Subcutaneous abdominal adipose tissue (tissue), 5 donors: ENCODE results near the gene CCDC154.

ENCODE experiments used
- H3K27ac ChIP-seq: one replicate; pipeline ENCODE4 v1.7.0; 2013; ENCODE audit warnings: low read depth, mild to moderate bottlenecking, inconsistent platforms, low read length, moderate library complexity
- H3K27me3 ChIP-seq, 5 donors: one replicate each; pipeline ENCODE4 v1.7.0; 2013; ENCODE audit warnings: low read length in 5 of 5, inconsistent platforms in 1 of 5; ENCODE audit not compliant: control insufficient read depth in 5 of 5, insufficient read depth in 4 of 5
- H3K36me3 ChIP-seq, 5 donors: one replicate each; pipeline ENCODE4 v1.7.0; 2013; ENCODE audit warnings: low read length in 5 of 5; ENCODE audit not compliant: control insufficient read depth in 5 of 5, insufficient read depth in 5 of 5
- H3K4me1 ChIP-seq, 5 donors: one replicate each; pipeline ENCODE4 v1.7.0; 2013; ENCODE audit warnings: low read length in 5 of 5, mild to moderate bottlenecking in 3 of 5, moderate library complexity in 1 of 5; ENCODE audit not compliant: control insufficient read depth in 5 of 5, insufficient read depth in 5 of 5
- H3K4me3 ChIP-seq, 5 donors: one replicate each; pipeline ENCODE4 v1.7.0; 2013; ENCODE audit warnings: low read length in 5 of 5, low read depth in 1 of 5
- H3K9ac ChIP-seq, 5 donors: one replicate each; pipeline ENCODE4 v1.7.0; 2013; ENCODE audit warnings: low read length in 5 of 5, mild to moderate bottlenecking in 4 of 5, moderate library complexity in 3 of 5
- H3K9me3 ChIP-seq, 5 donors: one replicate each; pipeline ENCODE4 v1.7.0; 2013; ENCODE audit warnings: low read length in 5 of 5; ENCODE audit not compliant: control insufficient read depth in 5 of 5
- donor health status: healthy.
- donor health status: healthy.
- donor health status: healthy.
- donor health status: healthy.
- donor health status: healthy.

The CCDC154 gene

GRCh38 chr16:1456951-1457350, 12.6 kb upstream of the CCDC154 start:
- H3K9ac ChIP-seq, result no peak overlapping the region
- no peaks in the 10 kb centered on the region for H3K27me3 ChIP-seq
- H3K36me3 ChIP-seq, result peaks cover 0 to 91% (median 83%) of the 10 kb centered on the region in 5 donors
- H3K4me1 ChIP-seq, result no peaks in the 10 kb centered on the region
- H3K4me3 ChIP-seq, result no peak overlapping the region
- no peak overlapping the region for H3K27ac ChIP-seq
- no peaks in the 10 kb centered on the region for H3K9me3 ChIP-seq

- H3K9ac ChIP-seq, result no peak overlapping the region
- H3K4me1 ChIP-seq, result no peaks in the 10 kb centered on the region
- H3K9me3 ChIP-seq, result no peaks in the 10 kb centered on the region
- H3K4me3 ChIP-seq, result no peak overlapping the region
- no peak overlapping the region for H3K27ac ChIP-seq
- H3K36me3 ChIP-seq, result peaks cover 0 to 92% (median 85%) of the 10 kb centered on the region in 5 donors
- no peaks in the 10 kb centered on the region for H3K27me3 ChIP-seq
Observed at GRCh38 chr16:1455190-1456171, 11.1 kb upstream of the CCDC154 start.

- Histone ChIP-seq H3K9me3 (no peaks in the 10 kb centered on the region), H3K36me3 (peaks cover 0 to 93% (median 84%) of the 10 kb centered on the region in 5 donors), H3K27me3 (no peaks in the 10 kb centered on the region), H3K27ac (no peak overlapping the region), H3K9ac (no peak overlapping the region), H3K4me1 (no peaks in the 10 kb centered on the region), H3K4me3 (no peak overlapping the region)
Observed at GRCh38 chr16:1454561-1454960, 10.2 kb upstream of the CCDC154 start.

- H3K4me3 ChIP-seq, result no peak overlapping the region
- H3K9me3 ChIP-seq, result no peaks in the 10 kb centered on the region
- peaks cover 0 to 96% (median 86%) of the 10 kb centered on the region in 5 donors for H3K36me3 ChIP-seq
- no peak overlapping the region for H3K27ac ChIP-seq
- no peaks in the 10 kb centered on the region for H3K27me3 ChIP-seq
- no peaks in the 10 kb centered on the region for H3K4me1 ChIP-seq
- H3K9ac ChIP-seq, result no peak overlapping the region
Observed at GRCh38 chr16:1453316-1453715, 9.0 kb upstream of the CCDC154 start.

GRCh38 chr16:1452530-1452929, 8.2 kb upstream of the CCDC154 start:
- H3K36me3 ChIP-seq, result peaks cover 0 to 96% (median 87%) of the 10 kb centered on the region in 5 donors
- no peaks in the 10 kb centered on the region for H3K9me3 ChIP-seq

DNA sequence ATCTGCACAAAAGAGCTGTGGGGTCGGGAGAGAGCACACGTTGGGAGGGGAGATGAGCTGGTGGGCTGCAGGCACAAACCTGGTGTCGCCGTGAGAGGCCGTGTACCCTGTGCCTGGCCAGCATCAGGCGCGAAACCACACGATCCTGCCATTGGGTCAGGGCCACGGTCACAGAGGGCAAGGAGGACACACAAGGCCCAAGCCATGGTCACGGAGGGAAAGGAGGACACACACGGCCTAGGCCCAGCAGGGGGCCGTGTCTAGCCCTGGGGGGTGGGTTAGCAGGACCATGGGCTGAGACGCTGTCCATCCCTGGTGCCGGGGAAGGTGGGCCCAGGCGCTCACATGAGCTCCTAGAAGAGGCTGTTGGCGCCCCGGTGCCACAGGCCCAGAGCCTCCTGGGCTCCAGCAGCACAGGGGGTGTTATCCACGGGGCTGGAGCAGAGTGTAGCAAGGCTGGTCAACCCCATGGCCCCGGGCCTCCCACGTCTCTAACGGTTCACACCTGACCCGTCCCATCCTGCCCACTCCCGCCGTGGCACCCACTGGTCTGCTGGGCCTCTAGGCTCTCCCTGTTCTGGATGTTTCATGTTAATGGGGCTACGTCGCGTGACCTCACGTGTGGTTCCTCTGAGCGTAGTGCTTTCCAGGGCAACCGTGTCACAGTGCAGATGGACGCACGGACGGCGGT, 7.5 kb upstream of the CCDC154 start:
- Histone ChIP-seq H3K4me1 (no peaks in the 10 kb centered on the region), H3K36me3 (peaks cover 0 to 95% (median 85%) of the 10 kb centered on the region in 5 donors), H3K4me3 (no peak overlapping the region)

More at GRCh38 chr16:1452530-1452929, 8.2 kb upstream of the CCDC154 start:
- Histone ChIP-seq H3K9ac (no peak overlapping the region), H3K27ac (no peak overlapping the region), H3K27me3 (no peaks in the 10 kb centered on the region), H3K4me3 (no peak overlapping the region), H3K4me1 (no peaks in the 10 kb centered on the region)

DNA sequence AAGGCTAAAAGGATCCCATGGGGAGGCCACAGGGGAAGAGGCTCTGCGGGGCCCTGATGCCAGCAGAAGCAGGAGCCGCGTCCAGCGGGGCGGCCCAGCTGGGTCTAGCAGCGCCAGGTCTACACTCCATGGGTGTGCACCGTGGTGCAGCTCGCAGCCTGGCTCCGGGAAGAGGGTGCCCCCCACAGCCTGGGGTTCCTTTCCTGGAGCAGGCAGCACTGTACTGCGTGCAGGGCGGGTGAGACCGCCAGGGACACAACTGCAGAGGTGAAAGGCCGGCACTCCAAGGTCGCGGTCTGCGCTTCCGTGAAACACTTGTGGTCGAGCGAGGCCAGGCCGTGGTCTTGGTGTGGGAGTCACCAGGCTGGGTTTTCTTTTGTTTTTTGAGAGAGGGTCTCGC, 6.5 kb upstream of the CCDC154 start:
- H3K9me3 ChIP-seq, result no peaks in the 10 kb centered on the region
- H3K27ac ChIP-seq, result no peak overlapping the region
- no peak overlapping the region for H3K4me3 ChIP-seq
- peaks cover 0 to 98% (median 88%) of the 10 kb centered on the region in 5 donors for H3K36me3 ChIP-seq
- no peak overlapping the region for H3K9ac ChIP-seq
- no peaks in the 10 kb centered on the region for H3K27me3 ChIP-seq
- no peaks in the 10 kb centered on the region for H3K4me1 ChIP-seq

More for the DNA sequence above, 7.5 kb upstream of the CCDC154 start:
- H3K9me3 ChIP-seq, result no peaks in the 10 kb centered on the region
- no peaks in the 10 kb centered on the region for H3K27me3 ChIP-seq
- no peak overlapping the region for H3K9ac ChIP-seq
- no peak overlapping the region for H3K27ac ChIP-seq

GRCh38 chr16:1450218-1450617, 5.9 kb upstream of the CCDC154 start:
- H3K9me3 ChIP-seq, result no peaks in the 10 kb centered on the region
- no peaks in the 10 kb centered on the region for H3K4me1 ChIP-seq
- H3K36me3 ChIP-seq, result peaks cover 0 to 98% (median 87%) of the 10 kb centered on the region in 5 donors
- H3K4me3 ChIP-seq, result no peak overlapping the region
- no peak overlapping the region for H3K27ac ChIP-seq
- H3K27me3 ChIP-seq, result no peaks in the 10 kb centered on the region
- no peak overlapping the region for H3K9ac ChIP-seq

DNA sequence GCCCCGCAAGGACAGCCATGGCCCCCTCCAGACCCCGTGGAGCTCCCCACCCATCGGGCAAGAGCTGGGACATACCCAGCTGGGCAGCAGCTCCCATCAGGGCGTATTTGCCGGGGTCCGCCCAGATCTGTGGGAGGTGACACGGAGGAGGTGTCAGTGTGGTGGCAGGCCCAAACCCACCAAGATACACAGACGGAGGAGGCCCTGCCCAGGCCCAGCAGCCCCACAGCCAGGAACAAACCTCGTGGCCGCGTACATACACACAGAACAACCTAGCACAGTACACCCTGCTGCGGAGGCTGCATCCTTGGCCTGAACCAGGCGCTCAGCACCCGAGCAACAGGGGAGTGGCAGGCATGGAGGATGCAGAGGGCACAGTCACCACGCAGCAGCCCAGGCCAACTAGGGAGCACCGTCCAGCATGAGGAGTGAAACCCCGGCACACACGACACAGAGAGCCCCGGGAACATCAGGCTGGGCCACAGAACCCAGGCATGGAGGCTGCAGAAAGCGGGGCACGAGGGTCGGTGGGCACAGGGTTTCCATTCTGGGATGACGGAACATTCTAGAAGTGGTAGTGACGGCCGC, 4.9 kb upstream of the CCDC154 start:
- Histone ChIP-seq H3K36me3 (peaks cover 0 to 89% (median 77%) of the 10 kb centered on the region in 5 donors), H3K9me3 (no peaks in the 10 kb centered on the region), H3K27ac (no peak overlapping the region)

More for the DNA sequence above, 4.9 kb upstream of the CCDC154 start:
- no peak overlapping the region for H3K9ac ChIP-seq
- H3K4me1 ChIP-seq, result peaks cover 0 to 3% (median 2%) of the 10 kb centered on the region in 5 donors
- no peak overlapping the region for H3K4me3 ChIP-seq
- H3K27me3 ChIP-seq, result no peaks in the 10 kb centered on the region
